ENCODE data around the gene GLO1.
A peak's percentile ranks its signal among the peaks of the same experiment; 100 is the strongest.

Gene GLO1

GRCh38 chr6:38702558-38703397, at the start of gene GLO1:
TSS of gene GLO1 (minus strand) at chr6:38703145. CDS start at chr6:38703054, 91 bp downstream.
- peak; percentile 99 for DNase-seq (ENCODE audit: low spot score)

DNA sequence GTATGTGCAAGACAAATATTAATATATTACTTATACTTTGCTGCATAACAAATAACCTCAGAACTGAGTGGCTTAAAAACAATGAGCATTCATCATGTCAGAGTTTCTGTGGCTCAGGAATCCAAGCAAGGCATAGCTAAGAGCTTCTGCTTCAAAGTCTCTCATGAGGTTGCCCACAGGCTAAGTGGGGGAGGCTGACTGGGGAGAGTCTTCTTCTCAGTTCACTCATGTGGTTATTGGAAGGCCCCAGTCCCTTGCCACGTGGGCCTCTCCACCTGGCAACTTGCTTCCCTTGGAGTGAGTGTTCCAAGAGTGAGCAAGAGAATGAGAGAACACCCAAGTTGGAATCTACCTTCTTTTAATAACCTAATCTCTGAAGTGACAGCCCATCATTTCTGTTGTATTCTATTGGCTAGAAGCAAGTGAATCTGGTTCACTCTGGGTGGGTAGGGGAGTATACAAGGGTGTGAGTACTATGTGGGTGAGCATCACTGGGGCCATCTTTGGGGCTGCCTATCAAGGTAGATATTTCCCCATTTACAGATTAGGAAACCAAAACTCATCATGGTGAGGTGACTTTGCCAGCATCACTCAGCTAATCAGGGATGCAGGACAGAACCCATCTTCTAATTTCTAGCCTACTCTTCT, 48.1 kb upstream of the GLO1 start:
- DNase-seq (ENCODE audit: low spot score) = no peak

- DNase-seq (ENCODE audit: low spot score) = no peak
Observed at GRCh38 chr6:38749473-38749872, 46.5 kb upstream of the GLO1 start.

DNA sequence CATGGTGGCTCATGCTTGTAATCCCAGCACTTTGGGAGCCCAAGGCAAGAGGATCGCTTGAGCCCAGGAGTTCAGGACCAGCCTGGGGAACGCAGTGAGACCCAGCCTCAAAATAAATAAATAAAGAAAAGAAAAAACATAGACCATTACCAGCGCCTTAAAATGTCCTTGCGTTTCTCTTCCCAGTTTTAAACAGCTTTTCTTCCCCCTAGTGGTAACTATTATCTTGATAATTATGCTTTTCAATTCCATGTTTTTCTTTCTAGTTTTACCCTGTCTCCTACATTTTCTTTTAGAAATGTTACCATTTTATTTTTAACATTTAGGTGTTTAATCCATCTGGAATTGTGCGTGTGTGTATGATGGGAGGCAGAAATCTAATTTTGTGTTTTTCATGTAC, 36.6 kb upstream of the GLO1 start:
- no peak for DNase-seq (ENCODE audit: low spot score)

DNA sequence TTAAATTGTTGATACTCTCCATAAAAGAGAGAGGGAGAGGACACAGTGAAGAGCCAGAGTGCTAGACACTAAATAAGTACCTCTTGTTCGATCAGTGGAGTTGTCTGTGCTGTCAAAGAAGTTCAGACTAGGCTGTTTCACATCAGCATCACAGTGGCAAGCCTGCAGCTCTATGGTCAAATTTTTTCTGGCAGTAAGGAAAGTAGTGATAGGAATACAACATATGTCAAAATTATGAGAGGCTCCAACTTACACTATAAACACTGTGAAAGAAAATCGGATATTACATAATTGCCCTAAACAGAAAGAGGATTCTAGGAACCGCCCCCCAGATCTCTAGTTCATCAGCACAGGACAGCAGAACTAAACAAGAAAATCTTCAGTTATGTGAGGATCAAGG, 35.3 kb upstream of the GLO1 start:
- no peak for DNase-seq (ENCODE audit: low spot score)

GRCh38 chr6:38736951-38737350, 34.0 kb upstream of the GLO1 start:
- no peak for DNase-seq (ENCODE audit: low spot score)

- DNase-seq (ENCODE audit: low spot score) = no peak
Observed at GRCh38 chr6:38730140-38730862, 27.4 kb upstream of the GLO1 start.

DNA sequence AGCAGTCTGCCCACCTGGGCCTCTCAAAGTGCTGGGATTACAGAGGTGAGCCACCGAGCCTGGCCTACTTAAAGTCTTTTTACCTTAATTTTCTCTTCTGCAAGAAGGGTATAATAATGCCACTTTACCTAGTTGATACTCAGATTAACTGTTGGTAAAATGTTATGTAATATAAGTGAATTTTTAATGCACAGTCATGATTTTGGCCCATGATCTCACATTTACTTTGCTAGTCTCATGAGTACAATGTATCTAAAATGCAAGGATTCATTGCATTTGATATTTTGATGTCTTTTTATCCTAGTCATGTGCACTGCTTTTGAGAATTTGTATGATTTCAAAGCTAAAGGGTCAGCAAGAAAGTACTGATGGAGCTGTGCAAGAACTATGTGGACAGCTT, 25.3 kb upstream of the GLO1 start:
- no peak for DNase-seq (ENCODE audit: low spot score)

GRCh38 chr6:38725414-38726183, 22.7 kb upstream of the GLO1 start:
- DNase-seq (ENCODE audit: low spot score) = no peak

DNA sequence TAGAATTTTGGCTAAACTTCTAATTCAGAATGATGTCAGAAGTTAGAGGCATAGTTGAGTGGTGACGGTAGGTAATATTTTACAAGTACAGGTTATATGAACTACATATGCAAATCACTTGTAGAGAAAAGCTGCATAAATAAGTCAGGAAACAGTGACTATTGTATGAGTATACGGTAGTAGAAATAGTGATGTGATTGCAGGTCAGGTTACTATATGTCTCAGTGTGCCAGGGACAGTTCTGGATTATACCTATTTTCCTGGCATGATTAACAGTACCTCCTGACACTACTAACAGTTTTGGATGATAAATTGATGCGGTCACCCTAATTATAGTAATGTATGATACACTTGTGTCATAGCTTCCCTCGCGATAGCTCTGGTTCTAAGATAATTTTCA, 21.4 kb upstream of the GLO1 start:
- DNase-seq (ENCODE audit: low spot score) = no peak

DNA sequence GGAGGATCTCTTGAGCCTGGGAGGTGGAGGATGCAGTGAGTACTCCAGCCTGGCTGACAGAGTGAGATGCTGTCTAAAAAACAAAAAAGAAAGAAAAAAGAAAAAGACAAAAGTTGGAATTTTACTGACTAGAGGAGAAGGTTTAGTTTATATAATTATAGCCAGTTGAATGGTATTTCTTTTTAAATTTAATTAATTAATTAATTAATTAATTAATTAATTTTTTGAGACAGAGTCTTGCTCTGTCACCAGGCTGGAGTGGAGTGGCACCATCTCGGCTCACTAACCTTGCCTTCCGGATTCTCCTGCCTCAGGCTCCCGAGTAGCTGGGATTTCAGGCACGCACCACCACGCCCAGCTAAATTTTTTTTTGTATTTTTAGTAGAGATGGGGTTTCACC, 20.8 kb upstream of the GLO1 start:
- DNase-seq (ENCODE audit: low spot score) = no peak

- no peak for DNase-seq (ENCODE audit: low spot score)
Observed at GRCh38 chr6:38722727-38723334, 19.9 kb upstream of the GLO1 start.

DNA sequence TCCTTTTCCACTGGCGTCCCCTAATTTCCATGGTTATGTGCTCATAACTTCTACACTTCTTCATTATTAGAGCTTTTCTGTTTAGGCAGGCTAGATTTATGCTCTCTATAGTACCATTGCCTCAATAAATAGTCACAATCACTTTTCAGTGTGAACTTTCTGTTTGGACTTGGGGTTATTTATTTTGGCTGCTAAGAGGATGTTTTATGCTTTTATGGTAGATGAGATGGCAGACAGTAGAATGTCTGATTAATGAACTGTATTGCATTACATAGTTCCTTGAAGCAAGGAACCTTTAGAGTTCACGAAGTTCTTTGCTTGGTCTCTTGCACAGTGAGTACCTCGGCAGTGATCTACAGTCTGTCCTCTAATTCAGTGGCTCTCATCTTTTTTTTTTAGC, 19.1 kb upstream of the GLO1 start:
- DNase-seq (ENCODE audit: low spot score) = no peak

- no peak for DNase-seq (ENCODE audit: low spot score)
Observed at GRCh38 chr6:38720295-38720694, 17.4 kb upstream of the GLO1 start.

DNA sequence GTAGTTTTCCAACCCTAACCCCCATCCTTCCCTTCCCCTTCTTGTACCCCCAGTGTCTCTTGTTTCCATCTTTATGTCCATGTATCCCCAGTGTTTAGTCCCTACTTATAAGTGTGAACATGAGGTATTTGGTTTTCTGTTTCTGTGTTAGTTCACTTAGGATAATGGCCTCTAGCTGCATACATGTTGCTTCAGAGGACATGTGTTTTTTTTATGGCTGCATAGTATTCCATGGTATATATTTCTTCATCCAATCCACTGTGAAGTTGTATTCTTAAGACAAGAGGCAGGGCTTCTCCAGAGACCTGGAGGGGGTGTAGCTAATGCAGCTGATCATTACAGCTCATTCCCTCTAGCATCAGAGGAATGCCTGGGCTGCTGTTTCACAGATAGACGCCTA, 16.4 kb upstream of the GLO1 start:
- DNase-seq (ENCODE audit: low spot score) = no peak

DNA sequence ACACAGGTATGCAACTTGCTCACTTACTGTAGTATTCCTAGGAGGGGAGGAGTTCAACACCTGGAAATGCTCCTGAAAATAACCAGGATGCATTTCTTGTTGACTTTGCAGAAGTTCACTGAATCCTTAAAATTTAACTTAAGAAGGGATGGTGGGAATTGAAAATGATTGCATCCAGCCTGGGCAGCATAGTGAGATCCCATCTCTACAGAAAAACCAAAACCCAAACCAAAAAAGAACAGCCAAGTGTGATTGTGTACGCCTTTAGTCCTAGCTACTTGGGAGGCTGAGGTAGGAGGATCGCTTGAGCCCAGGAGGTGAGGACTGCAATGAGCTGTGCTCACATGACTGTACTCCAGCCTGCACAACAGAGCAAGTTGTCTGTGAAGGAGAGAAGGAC, 13.9 kb upstream of the GLO1 start:
- no peak for DNase-seq (ENCODE audit: low spot score)

- no peak for DNase-seq (ENCODE audit: low spot score)
Observed at GRCh38 chr6:38715016-38715689, 12.2 kb upstream of the GLO1 start, which contains the start of gene DNAH8. TSS of gene DNAH8 (plus strand) at chr6:38715311. CDS start at chr6:38722810, 7,499 bp downstream.

GRCh38 chr6:38714239-38715015, 11.5 kb upstream of the GLO1 start:
- no peak for DNase-seq (ENCODE audit: low spot score)

DNA sequence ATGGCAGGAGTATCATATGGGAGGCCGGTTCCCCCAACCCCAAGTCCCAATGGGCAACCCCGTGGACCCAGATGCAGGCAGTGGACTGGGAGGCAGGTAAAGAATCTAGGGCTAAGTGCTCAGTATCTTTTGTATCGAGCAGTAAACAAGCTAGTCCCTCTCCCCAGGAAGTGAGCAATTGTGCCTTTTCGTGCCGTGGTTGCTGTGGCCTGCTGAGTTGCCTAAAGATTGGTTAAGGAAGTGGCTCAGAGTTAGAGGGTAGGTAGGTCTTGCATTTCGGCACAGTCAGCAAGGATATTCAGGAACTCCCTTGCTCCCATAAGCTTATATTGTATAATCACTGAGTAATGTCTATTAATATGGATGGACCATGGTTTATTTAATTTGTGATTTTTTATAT, 10.9 kb upstream of the GLO1 start:
- DNase-seq (ENCODE audit: low spot score) = no peak

DNA sequence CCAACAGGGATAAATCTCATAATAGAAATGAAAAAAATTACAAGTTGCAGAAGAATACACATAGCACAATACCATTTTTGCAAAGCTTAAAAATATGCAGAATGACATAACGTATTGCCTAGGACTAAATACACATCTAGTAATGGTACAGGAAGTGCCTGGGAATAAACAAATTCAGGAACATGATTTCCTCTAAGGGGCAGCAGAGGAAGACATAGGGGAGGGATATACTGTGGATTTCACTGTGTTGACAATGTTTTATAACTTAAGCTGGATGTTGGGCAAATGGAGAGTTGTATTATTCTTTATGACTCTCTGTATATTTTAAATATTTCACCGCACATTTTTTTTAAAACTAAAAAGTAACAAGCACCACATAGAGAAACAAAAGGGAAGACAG, 5.6 kb upstream of the GLO1 start:
- no peak for DNase-seq (ENCODE audit: low spot score)

Measured in AG08395 (cell line).